ENCODE results near the gene MB.

Gene MB

GRCh38 chr22:35619336-35620094 lies 2.4 kb upstream of the MB start:
- in situ Hi-C loops (cut with MboI; ENCODE audit: low pct_unique_long_range_greater_than_20kb, low sequenced_read_pairs, unreplicated experiment), result loop anchor here (25.0 kb wide), 1 partner anchor 493 kb away; no protein-coding TSS in a partner anchor
- no peak for DNase-seq (ENCODE audit: low spot score)
- TF ChIP-seq CTCF (IDR thresholded peaks at IDR 0.05; ENCODE audit: extremely low read depth, insufficient read depth, missing control alignments), result no peak

DNA sequence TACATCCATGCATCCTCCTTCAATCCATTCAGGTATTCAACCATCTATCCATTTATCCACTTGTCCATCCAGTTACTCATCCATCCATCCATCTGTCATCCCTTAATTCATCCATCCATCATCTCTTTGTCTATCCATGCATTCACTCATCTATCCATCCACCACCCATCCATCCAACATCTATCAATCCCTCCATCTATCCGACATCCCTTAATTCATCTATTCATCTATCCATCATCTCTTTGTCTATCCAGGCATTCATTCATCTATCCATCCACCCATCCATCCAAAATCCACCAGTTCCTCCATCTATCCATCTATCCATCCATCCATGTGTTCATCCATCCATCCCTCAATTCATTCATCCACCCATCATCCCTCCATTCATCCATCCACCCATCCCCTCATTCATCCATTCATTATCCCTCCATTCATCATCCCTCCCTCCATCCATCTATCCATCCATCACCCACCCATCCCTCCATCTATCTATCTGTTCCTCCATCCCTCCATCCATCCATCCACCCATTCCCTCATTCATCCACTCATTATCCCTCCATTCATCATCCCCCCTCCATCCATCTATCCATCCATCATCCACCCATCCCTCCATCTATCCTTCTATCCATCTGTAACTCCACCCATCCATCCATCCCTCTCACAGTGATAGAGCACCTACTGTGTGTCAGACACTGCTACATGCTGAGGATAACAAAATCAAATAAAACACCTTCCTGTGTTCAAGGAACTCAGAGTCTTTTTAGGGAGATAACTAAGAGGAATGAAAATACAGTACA lies 1.5 kb upstream of the MB start:
- in situ Hi-C loops (cut with MboI; ENCODE audit: low pct_unique_long_range_greater_than_20kb, low sequenced_read_pairs, unreplicated experiment), result loop anchor here (25.0 kb wide), 1 partner anchor 494 kb away; no protein-coding TSS in a partner anchor
- DNase-seq (ENCODE audit: low spot score), result no peak
- no peak for TF ChIP-seq CTCF (IDR thresholded peaks at IDR 0.05; ENCODE audit: extremely low read depth, insufficient read depth, missing control alignments)

- in situ Hi-C loops (cut with MboI; ENCODE audit: low pct_unique_long_range_greater_than_20kb, low sequenced_read_pairs, unreplicated experiment), result loop anchor here (25.0 kb wide), 1 partner anchor 496 kb away; no protein-coding TSS in a partner anchor
- DNase-seq (ENCODE audit: low spot score), result no peak
- TF ChIP-seq CTCF (IDR thresholded peaks at IDR 0.05; ENCODE audit: extremely low read depth, insufficient read depth, missing control alignments), result no peak
Measured at GRCh38 chr22:35616043-35616442, 1.1 kb downstream of the MB start.

DNA sequence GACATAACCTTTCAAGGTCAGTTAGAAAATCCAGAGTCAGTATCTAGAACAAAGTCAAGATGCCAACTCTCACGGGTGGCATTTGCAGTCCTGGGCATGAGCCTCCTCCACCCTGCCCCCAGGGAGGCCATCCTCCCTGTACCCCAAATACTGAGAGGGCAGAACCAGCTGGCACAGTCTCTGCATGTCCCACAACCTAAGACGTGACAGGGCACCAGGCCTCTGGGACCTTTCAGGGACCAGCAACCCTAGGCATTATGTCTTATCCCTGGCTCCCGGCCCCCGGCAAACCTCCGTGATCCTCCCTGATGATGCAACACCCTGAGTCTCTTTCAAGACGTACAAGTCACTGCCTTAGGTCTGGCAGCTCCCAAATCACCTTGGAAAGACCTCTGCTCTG lies 2.0 kb downstream of the MB start:
- in situ Hi-C loops (cut with MboI; ENCODE audit: low pct_unique_long_range_greater_than_20kb, low sequenced_read_pairs, unreplicated experiment), result loop anchor here (25.0 kb wide), 1 partner anchor 497 kb away; no protein-coding TSS in a partner anchor
- no peak for TF ChIP-seq CTCF (IDR thresholded peaks at IDR 0.05; ENCODE audit: extremely low read depth, insufficient read depth, missing control alignments)
- DNase-seq (ENCODE audit: low spot score), result no peak

GRCh38 chr22:35614404-35614803 lies 2.7 kb downstream of the MB start:
- in situ Hi-C loops (cut with MboI; ENCODE audit: low pct_unique_long_range_greater_than_20kb, low sequenced_read_pairs, unreplicated experiment), result loop anchor here (25.0 kb wide), 1 partner anchor 498 kb away; no protein-coding TSS in a partner anchor
- no peak for TF ChIP-seq CTCF (IDR thresholded peaks at IDR 0.05; ENCODE audit: extremely low read depth, insufficient read depth, missing control alignments)
- no peak for DNase-seq (ENCODE audit: low spot score)

- in situ Hi-C loops (cut with MboI; ENCODE audit: low pct_unique_long_range_greater_than_20kb, low sequenced_read_pairs, unreplicated experiment), result loop anchor here (25.0 kb wide), 1 partner anchor 499 kb away; no protein-coding TSS in a partner anchor
- no peak for DNase-seq (ENCODE audit: low spot score)
- no peak for TF ChIP-seq CTCF (IDR thresholded peaks at IDR 0.05; ENCODE audit: extremely low read depth, insufficient read depth, missing control alignments)
Measured at GRCh38 chr22:35612903-35613302, 4.2 kb downstream of the MB start.
